ENCODE data around the gene KLK10.

The KLK10 gene

DNA sequence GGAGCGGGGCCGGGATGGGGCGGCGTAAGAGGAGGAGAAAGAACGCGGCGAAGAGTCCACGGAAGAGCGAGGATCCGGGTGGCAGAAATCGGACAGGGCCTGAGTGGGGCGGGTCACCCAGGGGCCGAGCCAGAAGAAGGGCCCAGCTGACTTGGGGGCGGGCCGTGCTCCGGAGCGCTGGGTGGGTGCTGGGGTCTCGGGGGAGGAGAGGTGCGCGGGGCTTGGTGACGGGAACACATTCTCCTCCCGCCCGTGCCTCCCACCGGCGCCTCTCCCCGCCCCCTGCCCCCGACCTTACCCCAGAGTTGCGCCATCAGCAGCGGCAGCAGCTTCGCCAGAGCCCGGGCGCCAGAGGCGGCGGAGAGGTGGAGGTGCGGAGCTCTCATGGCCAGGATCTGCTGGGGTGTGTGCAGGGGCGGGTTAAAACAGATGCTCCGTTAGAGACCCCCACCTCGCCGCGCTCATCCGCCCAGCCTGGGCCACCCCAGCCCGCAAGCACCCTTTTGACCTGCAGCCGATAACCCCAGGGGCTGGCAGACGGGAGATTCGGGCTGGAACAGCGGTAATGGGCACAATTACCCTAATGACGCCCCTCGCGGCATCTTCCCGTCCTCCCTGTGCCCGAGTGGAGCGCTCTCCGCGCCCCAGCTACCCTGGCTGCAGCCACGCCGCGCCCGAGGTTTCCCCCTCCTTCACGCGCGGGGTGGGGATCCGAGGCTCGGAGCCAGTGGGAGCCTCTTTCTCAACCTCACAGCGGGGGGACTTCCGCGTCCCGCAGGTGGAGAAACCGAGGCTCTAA, 565 bp downstream of the KLK10 start:
- DNase-seq = no peak
- peak overlapping the region; percentile 72 to 74 for H3K4me3 Mint-ChIP-seq
- peak overlapping the region; percentile 62 for H3K27ac Mint-ChIP-seq
- H3K36me3 Mint-ChIP-seq = peaks cover 0 to 13% of the 10 kb centered on the region in 2 donors
- peaks cover 0 to 7% of the 10 kb centered on the region in 2 donors for H3K9me3 Mint-ChIP-seq
- peaks cover 20 to 43% of the 10 kb centered on the region in 2 donors for H3K4me1 Mint-ChIP-seq
- H3K27me3 Mint-ChIP-seq = peaks cover 71 to 88% of the 10 kb centered on the region in 2 donors
- ATAC-seq (replicated peaks) = peak in 1 of 2 donors; percentile 22

DNA sequence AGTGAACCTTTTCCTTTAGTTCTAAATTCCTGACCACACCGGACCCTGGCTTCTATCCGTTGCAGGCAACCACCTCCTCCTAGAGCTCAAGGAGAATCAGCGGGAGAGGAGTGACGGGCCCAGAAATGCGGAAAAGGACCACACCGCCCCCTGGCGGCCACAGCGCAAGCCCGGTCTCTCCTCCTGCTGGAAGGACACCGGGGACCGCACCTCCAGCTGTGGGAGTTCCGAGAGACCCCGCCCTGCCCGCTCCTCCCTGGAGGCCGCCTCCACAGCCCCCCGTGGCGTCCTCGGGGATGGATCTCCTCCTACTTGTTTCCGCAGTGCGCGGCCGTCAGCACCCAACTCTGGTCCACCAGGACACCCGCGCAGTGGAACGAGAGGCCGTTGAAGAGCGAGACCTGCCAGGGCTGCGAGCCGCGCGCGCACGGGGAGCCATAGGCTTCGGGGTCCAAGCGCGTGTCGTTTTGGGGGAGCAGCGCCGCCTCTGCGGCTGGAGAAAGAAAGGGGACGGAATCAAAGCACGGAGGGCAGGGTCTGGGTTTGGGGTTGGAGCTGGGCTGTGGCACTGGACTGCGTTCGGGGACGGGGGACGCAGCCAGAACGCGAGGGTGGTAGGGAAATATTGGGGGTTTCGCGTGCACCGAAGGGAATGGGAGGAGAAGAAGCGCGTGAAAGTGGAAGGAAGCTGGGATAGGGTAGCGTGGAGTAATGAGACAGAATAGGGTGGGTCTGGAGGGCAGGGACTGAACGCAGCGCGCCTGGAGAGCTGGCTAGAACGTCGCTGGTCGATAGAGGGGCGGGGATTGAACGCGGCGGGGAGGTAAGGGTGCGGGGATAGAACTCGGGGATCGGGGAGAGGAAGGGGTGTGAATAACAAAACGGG, 2.5 kb downstream of the KLK10 start:
- ATAC-seq (replicated peaks) = peak; percentile 43 to 45
- peak overlapping the region; percentile 66 to 71 for H3K4me3 Mint-ChIP-seq
- peaks cover 74 to 76% of the 10 kb centered on the region in 2 donors for H3K27me3 Mint-ChIP-seq
- peaks cover 20 to 43% of the 10 kb centered on the region in 2 donors for H3K4me1 Mint-ChIP-seq
- no peak overlapping the region for H3K27ac Mint-ChIP-seq
- peaks cover 0 to 7% of the 10 kb centered on the region in 2 donors for H3K9me3 Mint-ChIP-seq
- H3K36me3 Mint-ChIP-seq = peaks cover 0 to 13% of the 10 kb centered on the region in 2 donors
- DNase-seq = peak; percentile 33

DNA sequence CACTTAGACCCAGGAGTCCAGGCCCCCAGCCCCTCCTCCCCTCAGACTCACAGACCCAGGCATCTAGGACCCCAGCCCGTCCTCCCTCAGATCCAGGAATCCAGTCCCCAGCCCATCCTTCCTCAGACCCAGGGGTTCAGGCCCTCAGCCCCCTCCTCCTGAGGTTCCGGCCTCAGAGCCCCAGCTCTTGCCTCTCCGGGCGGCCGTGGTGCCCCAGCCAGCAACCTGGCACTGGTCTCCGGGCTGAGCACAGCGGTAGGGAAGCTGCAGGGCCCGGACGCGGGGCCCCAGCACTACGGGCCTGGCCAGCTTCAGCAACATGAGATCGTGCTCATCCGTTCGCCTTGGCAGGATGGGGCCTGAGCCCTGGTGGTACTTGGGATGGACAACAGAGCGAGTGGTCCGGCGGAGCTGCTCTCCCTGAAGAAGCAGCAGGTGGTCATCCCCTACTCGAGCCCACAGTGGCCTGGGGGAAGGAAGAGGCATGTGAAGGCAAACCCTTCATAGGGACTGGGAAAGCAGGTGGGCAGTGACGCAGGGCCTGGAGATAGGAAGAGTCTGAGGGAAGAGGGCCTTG, 3.7 kb downstream of the KLK10 start:
- no peak overlapping the region for H3K4me3 Mint-ChIP-seq
- ATAC-seq (replicated peaks) (no peak), DNase-seq (no peak)
- H3K9me3 Mint-ChIP-seq = peaks cover 0 to 7% of the 10 kb centered on the region in 2 donors
- H3K4me1 Mint-ChIP-seq = peaks cover 20 to 43% of the 10 kb centered on the region in 2 donors
- peaks cover 76 to 77% of the 10 kb centered on the region in 2 donors for H3K27me3 Mint-ChIP-seq
- H3K27ac Mint-ChIP-seq = no peak overlapping the region
- H3K36me3 Mint-ChIP-seq = peaks cover 0 to 13% of the 10 kb centered on the region in 2 donors

DNA sequence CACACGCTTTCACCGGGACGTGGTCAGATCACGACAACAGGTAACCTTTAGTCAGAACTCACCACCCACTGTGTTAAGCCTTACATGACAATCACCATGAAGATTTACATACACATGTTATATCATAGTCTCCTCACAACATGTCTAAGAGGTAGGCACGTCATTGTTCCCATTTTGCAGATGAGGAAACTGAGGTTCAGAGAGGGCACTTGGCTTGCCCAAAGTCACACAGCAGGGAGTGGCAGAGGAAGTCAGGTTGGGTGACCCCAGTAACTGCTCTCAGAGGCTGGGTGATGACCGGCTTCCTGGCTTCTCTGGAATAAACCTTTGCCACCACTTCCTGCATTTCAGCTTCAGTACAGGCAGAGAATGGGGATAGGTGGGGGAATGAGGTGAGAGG, 5.3 kb downstream of the KLK10 start:
- Mint-ChIP-seq H3K9me3 (peaks cover 0 to 7% of the 10 kb centered on the region in 2 donors), H3K36me3 (peaks cover 0 to 13% of the 10 kb centered on the region in 2 donors), H3K27me3 (peaks cover 74 to 79% of the 10 kb centered on the region in 2 donors), H3K4me1 (peaks cover 17 to 32% of the 10 kb centered on the region in 2 donors), H3K27ac (no peak overlapping the region), H3K4me3 (no peak overlapping the region)
- ATAC-seq (replicated peaks) = no peak
- no peak for DNase-seq

DNA sequence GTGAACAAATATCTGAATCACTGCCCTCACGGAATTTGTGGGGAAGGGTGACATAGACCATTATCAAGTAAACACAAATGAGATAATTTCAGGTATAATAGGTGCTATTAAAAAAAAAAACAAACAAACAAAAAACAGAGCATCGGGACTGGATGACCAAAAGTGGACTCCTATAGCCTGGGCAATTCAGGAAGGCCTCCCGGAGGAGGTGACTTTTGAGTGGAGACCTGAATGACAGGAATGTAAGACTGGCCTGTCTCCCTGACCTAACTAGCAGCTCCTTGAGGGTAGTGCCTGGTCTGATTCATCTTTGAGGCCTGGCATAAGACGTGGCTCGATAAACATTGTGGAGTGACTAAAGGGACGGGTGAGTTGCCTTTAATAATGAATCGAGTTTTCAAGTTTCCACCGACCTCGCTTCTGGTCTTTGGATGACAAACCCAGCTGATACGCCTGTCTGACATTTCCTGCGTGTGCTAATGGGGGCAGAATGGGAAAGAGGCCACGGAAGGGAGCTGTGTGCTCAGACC, 6.8 kb downstream of the KLK10 start:
- Mint-ChIP-seq H3K27me3 (peaks cover 65 to 70% of the 10 kb centered on the region in 2 donors), H3K4me3 (no peak overlapping the region), H3K36me3 (peaks cover 0 to 8% of the 10 kb centered on the region in 2 donors), H3K4me1 (peaks cover 11 to 17% of the 10 kb centered on the region in 2 donors), H3K9me3 (peaks cover 0 to 7% of the 10 kb centered on the region in 2 donors), H3K27ac (no peak overlapping the region)
- ATAC-seq (replicated peaks) (no peak), DNase-seq (no peak)

DNA sequence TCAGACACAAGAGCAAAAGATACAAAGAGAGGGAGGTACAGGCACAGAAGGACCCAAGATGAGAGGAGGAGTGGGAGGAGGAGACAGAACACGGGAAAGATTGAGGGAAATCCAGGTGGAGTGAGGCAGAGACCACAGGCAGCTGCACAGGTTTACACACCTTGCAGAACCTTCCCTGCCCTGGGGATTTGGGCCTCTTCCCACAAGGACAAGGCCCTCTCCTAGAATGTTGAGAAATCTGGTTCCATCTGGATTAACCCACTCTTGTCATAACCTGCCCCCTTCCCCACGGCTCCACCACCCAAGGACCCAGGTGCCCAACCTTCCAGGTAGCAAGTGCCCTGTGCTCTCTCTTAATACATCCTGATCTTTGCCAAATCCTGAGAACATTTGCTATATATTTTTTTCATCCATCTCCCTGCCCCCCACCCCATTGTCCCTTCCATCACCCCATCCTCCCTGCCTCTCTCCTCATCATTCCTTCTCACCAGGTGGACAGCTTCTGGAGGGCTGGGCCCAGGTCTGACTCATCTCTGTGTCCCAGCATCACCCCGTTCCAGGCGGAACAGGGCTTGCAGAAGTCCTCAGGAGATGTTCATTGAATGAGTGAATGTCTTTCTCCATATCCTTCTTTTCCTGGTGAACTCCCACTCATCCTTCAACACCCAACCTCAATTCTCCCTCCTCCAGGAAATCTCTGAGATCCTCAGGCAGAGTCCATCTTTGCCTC, 9.3 kb downstream of the KLK10 start:
- Mint-ChIP-seq H3K9me3 (no peaks in the 10 kb centered on the region), H3K4me1 (peaks cover 0 to 2% of the 10 kb centered on the region in 2 donors), H3K27me3 (peaks cover 40 to 58% of the 10 kb centered on the region in 2 donors), H3K4me3 (no peak overlapping the region), H3K27ac (no peak overlapping the region), H3K36me3 (no peaks in the 10 kb centered on the region)
- ATAC-seq (replicated peaks) = no peak
- no peak for DNase-seq

DNA sequence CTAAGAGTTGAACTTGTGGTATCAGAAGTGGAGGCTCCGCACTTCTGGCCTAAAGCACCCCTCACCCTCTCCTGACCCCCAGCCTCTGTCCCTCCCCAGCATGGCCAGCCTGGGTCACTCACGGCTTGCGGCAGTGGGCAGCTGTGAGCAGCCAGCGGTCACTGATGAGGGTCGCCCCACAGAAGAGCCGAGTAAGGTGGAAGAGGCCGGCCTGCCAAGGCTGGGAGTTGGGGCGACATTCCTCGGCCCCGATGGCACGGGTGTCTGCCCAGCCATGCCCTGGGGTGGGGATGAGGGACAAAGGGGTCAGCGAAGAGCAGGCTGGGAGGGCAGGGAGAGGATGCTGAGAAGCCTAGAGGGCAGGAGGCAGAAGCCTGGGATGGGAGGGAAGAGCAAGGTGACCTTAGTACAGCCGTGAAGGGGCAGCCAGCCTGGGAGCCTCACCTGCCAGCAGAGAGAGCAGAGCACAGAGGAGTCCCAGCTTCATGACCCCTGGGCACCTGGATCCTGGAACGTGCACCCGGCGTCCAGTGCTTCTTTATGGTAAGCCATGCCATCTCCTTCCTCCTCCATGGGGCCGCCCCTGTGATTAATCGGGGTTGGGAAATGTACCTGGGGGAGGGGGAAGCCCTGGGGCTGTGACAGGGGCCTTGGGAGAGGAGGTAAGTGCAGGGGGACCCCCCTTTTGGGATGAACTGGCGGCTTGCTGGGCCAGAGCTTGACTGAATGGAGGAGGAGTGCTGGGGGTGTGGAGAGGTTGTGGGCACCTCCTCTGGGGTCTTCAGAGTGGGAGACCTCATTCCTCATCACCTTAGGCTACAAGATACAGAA, 10.2 kb downstream of the KLK10 start:
- H3K27me3 Mint-ChIP-seq = peaks cover 36 to 49% of the 10 kb centered on the region in 2 donors
- H3K9me3 Mint-ChIP-seq = no peaks in the 10 kb centered on the region
- no peak overlapping the region for H3K27ac Mint-ChIP-seq
- ATAC-seq (replicated peaks) = no peak
- no peak for DNase-seq
- H3K4me1 Mint-ChIP-seq = peaks cover 0 to 2% of the 10 kb centered on the region in 2 donors
- no peak overlapping the region for H3K4me3 Mint-ChIP-seq
- H3K36me3 Mint-ChIP-seq = no peaks in the 10 kb centered on the region

DNA sequence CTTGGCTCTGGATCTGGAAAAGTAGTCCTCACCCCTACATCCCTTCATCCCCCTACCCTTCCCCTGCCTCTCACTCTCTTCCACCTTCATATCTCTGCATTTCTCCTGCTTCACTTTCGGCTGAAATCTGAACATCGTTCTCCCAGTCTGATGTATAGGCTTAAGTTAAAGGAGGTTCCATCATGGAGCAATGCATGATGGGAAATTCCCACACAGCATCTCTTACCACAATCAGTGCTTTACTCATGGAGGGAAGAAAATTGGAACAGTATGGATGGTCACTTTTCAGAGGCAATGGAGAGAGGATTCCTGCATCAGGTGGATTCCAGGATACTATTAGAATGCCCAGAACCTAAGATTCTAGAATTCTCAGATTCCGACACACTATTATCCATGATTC, 12.0 kb downstream of the KLK10 start:
- H3K4me1 Mint-ChIP-seq = peaks cover 2% of the 10 kb centered on the region in 2 donors
- H3K27ac Mint-ChIP-seq = no peak overlapping the region

DNA sequence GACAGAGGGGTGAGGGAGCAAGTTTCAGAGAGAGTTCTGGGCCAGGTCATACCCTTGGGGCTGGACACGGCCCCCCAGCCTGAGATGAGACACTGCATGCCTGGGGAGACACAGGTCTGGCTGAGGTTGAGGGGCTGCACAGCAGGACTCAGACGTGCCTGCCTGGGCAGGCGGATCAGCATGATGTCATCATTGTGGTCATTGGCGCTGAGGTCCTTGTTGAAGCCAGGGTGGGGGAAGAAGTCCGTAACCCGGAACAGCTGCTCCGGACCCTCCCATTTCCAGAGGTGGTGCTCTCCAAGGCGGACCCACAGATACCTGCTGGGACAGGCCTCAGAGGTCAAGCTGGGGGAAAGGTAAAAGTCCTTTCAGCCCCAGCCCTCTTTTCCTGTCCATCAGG, 13.1 kb downstream of the KLK10 start:
- H3K4me3 Mint-ChIP-seq = no peak overlapping the region
- peaks cover 0 to 1% of the 10 kb centered on the region in 2 donors for H3K9me3 Mint-ChIP-seq
- no peaks in the 10 kb centered on the region for H3K36me3 Mint-ChIP-seq
- H3K27ac Mint-ChIP-seq = no peak overlapping the region
- peaks cover 2 to 5% of the 10 kb centered on the region in 2 donors for H3K4me1 Mint-ChIP-seq
- DNase-seq (no peak), ATAC-seq (replicated peaks) (no peak)
- peaks cover 47 to 51% of the 10 kb centered on the region in 2 donors for H3K27me3 Mint-ChIP-seq

More for the DNA sequence above, 12.0 kb downstream of the KLK10 start:
- DNase-seq = no peak
- H3K9me3 Mint-ChIP-seq = peaks cover 0 to 1% of the 10 kb centered on the region in 2 donors
- peaks cover 40% of the 10 kb centered on the region in 2 donors for H3K27me3 Mint-ChIP-seq
- ATAC-seq (replicated peaks) = no peak
- no peaks in the 10 kb centered on the region for H3K36me3 Mint-ChIP-seq
- H3K4me3 Mint-ChIP-seq = no peak overlapping the region

DNA sequence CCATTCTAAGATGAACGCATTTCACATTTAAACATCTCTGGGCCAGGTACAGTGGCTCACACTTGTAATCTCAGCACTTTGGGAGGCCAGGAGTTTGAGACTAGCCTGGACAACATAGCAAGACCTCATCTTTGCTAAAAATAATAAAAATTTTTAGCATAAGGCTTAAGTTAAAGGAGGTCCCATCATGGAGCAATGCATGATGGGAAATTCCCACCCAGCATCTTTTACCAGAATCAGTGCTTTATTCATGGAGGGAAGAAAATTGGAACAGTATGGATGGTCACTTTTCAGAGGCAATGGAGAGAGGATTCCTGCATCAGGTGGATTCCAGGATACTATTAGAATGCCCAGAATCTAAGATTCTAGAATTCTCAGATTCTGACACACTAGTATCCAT, 14.3 kb downstream of the KLK10 start:
- H3K9me3 Mint-ChIP-seq = peaks cover 0 to 1% of the 10 kb centered on the region in 2 donors
- H3K36me3 Mint-ChIP-seq = no peaks in the 10 kb centered on the region
- DNase-seq = no peak
- H3K27ac Mint-ChIP-seq = no peak overlapping the region
- ATAC-seq (replicated peaks) = no peak
- H3K27me3 Mint-ChIP-seq = peaks cover 51 to 53% of the 10 kb centered on the region in 2 donors
- H3K4me1 Mint-ChIP-seq = peaks cover 2 to 5% of the 10 kb centered on the region in 2 donors
- H3K4me3 Mint-ChIP-seq = no peak overlapping the region

DNA sequence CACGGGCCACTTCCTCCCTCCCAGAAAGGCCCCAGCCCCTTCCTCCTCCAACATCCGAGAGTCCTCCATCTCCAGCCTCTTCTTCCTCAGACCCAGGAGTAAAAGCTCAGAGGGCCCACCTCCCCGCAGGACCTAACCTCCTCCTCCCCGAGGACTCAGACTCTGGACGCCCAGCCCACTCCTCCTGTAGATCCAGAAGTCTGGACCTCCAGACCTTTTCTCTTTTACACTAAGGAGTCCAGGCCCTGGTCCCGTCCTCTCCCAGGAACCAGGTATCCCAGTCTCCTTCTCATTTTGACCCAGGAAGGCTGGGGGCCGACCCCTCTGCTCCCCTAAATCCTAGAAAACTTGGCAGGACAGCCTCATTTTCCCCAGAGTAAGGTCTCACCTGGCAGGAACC, 16.2 kb downstream of the KLK10 start:
- no peak for ATAC-seq (replicated peaks)
- no peak for DNase-seq
- H3K9me3 Mint-ChIP-seq = peaks cover 0 to 1% of the 10 kb centered on the region in 2 donors
- no peak overlapping the region for H3K27ac Mint-ChIP-seq
- H3K4me3 Mint-ChIP-seq = no peak overlapping the region
- no peaks in the 10 kb centered on the region for H3K36me3 Mint-ChIP-seq
- peaks cover 2 to 5% of the 10 kb centered on the region in 2 donors for H3K4me1 Mint-ChIP-seq
- peaks cover 55% of the 10 kb centered on the region in 2 donors for H3K27me3 Mint-ChIP-seq

DNA sequence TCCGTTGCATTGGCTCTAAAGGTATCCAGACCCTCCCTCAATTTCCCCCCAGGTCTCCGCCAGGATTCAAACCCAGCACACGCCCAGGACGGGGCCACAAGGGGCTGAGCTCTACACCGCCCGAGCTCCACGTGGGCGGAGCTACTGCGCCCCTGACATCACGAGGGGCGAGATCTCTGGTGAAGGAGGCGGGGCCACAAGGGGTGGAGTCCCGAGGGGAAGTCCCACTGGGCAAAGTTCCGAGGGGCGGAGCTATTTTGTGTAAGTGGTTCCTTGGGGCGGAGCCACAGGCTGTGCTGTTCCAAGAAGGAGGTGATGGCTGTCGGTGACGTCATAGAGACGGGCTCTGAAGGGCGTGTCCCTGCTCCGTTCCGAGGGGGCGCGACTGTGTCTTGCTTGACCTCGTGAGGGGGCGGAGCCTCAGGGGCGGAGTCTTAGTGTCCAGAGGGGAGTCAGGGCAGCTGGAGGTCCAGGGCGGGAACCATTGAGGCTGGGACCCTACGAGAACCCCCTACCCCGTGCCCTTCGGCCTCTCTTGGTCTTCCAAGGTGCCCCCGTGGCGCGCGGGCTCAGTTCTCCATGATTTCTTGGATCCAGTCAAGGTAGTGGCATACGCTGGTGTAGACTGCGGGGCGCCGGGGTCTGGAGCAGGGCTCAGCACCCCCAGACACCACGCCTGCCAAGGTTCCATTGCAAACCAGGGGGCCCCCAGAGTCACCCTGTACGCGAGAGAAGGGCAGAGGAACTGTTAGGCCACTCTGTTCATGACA, 16.8 kb downstream of the KLK10 start:
- H3K36me3 Mint-ChIP-seq = no peaks in the 10 kb centered on the region
- H3K27ac Mint-ChIP-seq = no peak overlapping the region
- peaks cover 0 to 1% of the 10 kb centered on the region in 2 donors for H3K9me3 Mint-ChIP-seq
- DNase-seq = no peak
- H3K4me3 Mint-ChIP-seq = no peak overlapping the region
- H3K27me3 Mint-ChIP-seq = peaks cover 60 to 61% of the 10 kb centered on the region in 2 donors
- H3K4me1 Mint-ChIP-seq = peaks cover 2 to 5% of the 10 kb centered on the region in 2 donors
- peak; percentile 31 to 42 for ATAC-seq (replicated peaks)

Data from stimulated activated naive B cell treated with anti-CD40 and anti-IgM and Interleukin-4, amounts not matched to agents 10 μg/mL and 1 μg/mL and 100 μg/mL, for 72 hours (primary cell).